GM18868 (cell line): ENCODE results near the gene SLFN13.
A peak's percentile ranks its signal among the peaks of the same experiment; 100 is the strongest.
"Not testable (repeated sequence)": the region's sequence is repeated elsewhere in the genome, so short reads cannot be mapped to it uniquely, and the experiment has no call there.

Experiments used
- ATAC-seq: cut with Tn5 transposase; IDR thresholded peaks from one replicate; pipeline ENCODE4 v1.9.1; 2021; ENCODE audit warnings: mild to moderate bottlenecking, moderate library complexity; ENCODE audit not compliant: unreplicated experiment

Gene SLFN13

GRCh38 chr17:35432176-35433074 lies 16.1 kb downstream of the SLFN13 start, which contains the start of gene SLFN12:
SLFN12 (minus strand) TSS chr17:35432500; CDS start chr17:35423028, 9,472 bp downstream.
- peak; percentile 89 for ATAC-seq

- no peak for ATAC-seq
Measured at GRCh38 chr17:35429702-35430101, 18.9 kb downstream of the SLFN13 start.

- no peak for ATAC-seq
Measured at GRCh38 chr17:35428229-35428628, 20.3 kb downstream of the SLFN13 start.

GRCh38 chr17:35423761-35424160 lies 24.8 kb downstream of the SLFN13 start:
- ATAC-seq, result no peak

GRCh38 chr17:35421069-35421468 lies 27.5 kb downstream of the SLFN13 start:
- ATAC-seq, result not testable (repeated sequence)

- ATAC-seq, result no peak
Measured at GRCh38 chr17:35416659-35417058, 31.9 kb downstream of the SLFN13 start.

GRCh38 chr17:35414707-35415106 lies 33.9 kb downstream of the SLFN13 start:
- not testable (repeated sequence) for ATAC-seq

- ATAC-seq, result no peak
Measured at GRCh38 chr17:35414247-35414646, 34.3 kb downstream of the SLFN13 start.

- no peak for ATAC-seq
Measured at GRCh38 chr17:35407531-35407930, 41.0 kb downstream of the SLFN13 start.

GRCh38 chr17:35406568-35406967 lies 42.0 kb downstream of the SLFN13 start:
- no peak for ATAC-seq

GRCh38 chr17:35404360-35404759 lies 44.2 kb downstream of the SLFN13 start:
- ATAC-seq, result no peak

- ATAC-seq, result not testable (repeated sequence)
Measured at GRCh38 chr17:35393783-35394182, 54.8 kb downstream of the SLFN13 start.

- no peak for ATAC-seq
Measured at GRCh38 chr17:35390663-35391062, 57.9 kb downstream of the SLFN13 start.

- ATAC-seq, result no peak
Measured at GRCh38 chr17:35390156-35390555, 58.4 kb downstream of the SLFN13 start.

- no peak for ATAC-seq
Measured at GRCh38 chr17:35387496-35387895, 61.1 kb downstream of the SLFN13 start.
